Stimulated activated CD8-positive, alpha-beta memory T cell treated with anti-CD3 and anti-CD28 coated beads, Interleukin-2, amount 100 ng/mL, for 1 hour (primary cell): Measurements from ENCODE around the gene ZBTB38.
A peak's percentile ranks its signal among the peaks of the same experiment; 100 is the strongest.

Source experiments
- DNase-seq, 2 donors: peaks; one replicate each; pipeline ENCODE4 v3.0.0-alpha.2; 2020; ENCODE audit warnings: low read depth in 2 of 2

ZBTB38 gene

DNA sequence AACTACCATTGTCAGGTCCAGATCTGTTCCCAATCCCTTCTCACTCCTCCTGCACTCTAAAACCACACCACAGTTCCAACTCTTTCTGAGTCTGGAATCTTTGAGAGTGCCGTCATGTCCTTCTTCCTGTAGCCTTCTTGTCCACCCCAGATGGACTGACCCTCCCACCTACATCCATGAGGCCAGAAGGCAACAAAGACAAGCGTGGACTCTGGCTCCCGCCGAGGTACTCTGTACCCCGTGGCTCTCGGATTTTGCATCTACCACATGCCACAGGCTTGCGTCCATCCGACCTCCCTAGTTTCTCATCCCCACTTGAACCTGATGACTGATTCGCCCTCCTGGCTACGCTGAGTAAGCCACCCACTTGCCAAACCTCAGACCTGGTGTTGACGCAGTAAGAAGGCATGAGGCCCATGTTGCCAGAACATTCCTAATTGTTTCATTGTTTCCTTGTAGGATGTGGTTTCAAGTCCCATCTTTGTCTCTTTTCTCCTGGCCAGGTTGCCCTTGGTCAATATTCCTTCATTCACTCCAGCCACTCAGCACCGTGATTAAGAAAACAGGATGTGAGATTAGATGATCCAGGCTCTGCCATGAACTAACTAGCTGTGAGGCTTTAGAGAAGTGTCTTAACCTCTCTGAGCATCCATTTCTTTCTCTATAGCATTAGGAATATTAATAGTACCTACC lies 1.1 kb upstream of the ZBTB38 start:
- no peak for DNase-seq

DNA sequence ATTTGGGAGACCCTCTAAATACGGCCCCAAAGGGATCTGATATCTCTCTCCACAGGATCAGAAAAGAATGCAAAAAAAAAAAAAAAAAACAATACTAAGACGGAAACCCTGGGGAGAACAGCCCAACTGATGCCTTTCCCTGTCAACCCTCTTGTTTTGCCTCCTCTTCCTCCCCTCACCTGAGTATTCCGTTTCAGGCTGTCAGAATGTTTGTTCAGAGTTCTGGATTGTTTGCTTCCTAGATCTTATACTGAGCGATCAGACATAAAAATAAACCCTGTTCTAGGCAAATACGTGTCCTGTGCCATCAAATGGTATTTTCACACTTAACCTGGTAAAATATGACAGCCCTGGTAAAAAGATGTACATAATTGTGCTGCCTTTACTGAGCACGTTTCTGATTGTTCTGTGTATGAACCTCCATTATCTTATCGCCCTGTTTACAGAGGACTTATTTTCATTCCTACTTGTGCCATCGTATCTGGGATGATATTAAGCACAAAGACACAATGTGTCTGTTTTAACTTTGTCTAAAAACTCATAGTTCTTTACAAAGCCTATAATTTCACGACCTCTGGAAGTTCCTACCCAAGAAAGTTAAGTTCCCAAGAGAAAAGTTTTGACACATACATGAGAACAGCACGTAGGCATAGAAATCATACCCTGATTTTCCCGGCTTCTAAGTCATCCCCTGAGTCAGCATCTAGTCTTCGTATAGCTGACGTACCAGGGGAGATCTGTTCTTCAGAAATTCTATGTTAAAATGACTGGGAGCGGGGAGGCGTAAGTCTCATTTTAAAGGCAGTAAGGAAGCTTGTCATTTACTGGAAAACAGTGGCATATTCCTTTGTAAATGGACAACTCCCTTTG lies 856 bp downstream of the ZBTB38 start:
- DNase-seq = no peak

DNA sequence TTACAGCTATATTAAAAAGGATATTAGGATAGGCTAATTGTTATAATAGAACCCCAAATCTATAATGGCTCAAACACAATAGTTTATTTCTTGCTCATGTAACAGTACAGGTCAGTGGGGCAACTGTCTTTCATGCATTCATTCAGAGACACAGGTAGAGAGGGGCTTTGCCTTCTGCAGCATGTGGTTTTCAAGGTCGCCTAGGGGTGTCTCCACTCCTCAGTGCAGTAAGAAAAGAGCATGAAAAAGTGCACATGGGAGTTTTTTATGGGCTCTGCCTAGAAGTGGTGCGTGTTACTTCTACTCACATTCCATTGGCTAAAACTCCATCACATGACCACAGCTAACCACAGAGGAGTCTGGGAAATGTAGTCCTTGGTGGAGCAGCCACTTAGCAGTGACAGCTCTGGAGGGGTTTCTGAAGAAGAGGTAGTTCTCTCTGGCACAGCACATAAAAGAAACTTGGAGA lies 1.8 kb downstream of the ZBTB38 start:
- DNase-seq = peak in 1 of 2 donors; percentile 7

DNA sequence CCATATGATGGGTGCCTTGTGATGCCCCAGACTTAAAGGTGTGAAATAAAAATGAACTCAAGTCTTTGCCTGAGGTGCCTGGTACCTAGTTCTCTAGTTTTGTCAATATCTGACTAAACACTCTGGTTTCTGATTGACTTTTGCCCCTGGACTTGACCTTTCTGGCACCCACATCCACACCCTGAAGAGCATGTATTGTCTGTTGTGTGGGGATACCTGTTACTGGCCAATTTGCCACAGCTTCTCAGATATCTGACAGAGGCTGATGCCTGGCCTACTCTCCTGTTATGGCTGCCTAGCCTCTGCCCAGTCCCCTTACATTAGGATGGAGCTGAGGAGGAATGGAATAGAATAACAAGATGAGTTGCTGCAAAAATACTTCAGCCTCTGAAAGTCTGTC lies 3.6 kb downstream of the ZBTB38 start:
- DNase-seq = no peak

DNA sequence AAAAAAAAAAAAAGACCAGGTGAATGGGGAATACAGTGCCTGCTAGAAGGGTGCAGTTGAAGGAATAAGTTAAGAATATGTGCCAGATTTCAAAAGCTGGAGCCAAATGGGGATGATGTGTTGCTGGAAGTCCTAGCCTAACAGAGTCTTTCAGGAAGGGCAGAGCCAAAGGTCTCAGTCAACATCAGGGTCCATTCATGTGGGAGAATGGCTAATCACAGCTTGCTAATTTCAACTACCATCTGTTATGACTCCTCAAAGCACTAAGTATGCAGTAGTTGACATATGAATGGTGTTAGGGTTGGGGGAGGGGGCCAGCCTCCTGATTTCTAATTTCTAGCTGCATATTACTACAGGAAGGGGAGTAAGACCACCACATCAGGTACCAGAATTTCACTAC lies 4.4 kb downstream of the ZBTB38 start:
- no peak for DNase-seq

DNA sequence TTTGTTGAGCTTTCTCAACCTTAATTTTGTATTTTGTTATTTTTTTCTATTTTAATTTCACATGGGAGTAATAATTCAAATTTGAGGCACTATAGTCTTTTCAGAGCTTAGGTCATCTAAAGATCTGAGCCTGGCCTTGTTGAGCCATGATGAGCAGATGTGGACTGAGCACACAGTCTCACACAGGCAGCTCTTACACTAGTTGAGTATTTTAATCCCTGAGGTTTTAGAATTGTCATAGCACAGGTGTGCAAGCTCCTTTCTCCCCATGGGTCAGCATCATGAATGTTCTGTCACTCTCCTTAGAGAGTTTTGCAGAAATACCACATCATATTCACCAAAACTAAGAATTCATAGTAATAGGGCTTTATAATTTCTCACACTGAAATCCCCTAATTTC lies 4.9 kb downstream of the ZBTB38 start:
- DNase-seq = no peak

DNA sequence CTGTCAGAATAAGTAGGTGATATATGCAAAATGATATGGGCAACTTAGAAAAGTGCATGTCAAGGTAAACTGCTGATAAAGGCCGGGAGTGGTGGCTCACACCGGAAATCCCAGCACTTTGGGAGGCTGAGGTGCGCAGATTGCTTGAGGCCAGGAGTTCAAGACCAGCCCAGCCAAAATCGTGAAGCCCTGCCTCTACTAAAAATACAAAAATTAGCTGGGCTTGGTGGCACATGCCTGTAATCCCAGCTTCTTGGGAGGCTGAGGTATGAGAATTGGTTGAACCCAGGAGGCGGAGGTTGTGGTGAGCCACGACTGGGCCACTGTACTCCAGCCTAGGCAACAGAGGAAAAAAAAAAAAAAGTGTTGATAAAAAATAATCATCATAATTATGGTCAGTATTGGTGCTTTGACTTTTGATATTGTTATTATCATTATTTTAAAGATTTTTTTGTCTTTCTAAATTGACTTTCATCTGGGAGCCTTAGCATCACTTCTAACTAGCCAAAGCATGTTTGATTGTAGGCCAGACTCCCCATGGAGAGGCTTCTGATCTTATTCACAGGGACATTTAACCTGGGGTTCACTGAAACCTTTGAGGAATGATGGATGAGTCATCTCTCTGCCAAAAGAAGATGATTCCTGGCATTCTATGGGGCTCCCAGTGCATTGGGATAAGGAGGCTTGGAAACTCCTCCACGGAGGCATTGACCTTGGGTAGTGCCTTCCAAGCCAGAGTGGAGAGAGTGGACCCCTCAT lies 5.6 kb downstream of the ZBTB38 start:
- DNase-seq = no peak

DNA sequence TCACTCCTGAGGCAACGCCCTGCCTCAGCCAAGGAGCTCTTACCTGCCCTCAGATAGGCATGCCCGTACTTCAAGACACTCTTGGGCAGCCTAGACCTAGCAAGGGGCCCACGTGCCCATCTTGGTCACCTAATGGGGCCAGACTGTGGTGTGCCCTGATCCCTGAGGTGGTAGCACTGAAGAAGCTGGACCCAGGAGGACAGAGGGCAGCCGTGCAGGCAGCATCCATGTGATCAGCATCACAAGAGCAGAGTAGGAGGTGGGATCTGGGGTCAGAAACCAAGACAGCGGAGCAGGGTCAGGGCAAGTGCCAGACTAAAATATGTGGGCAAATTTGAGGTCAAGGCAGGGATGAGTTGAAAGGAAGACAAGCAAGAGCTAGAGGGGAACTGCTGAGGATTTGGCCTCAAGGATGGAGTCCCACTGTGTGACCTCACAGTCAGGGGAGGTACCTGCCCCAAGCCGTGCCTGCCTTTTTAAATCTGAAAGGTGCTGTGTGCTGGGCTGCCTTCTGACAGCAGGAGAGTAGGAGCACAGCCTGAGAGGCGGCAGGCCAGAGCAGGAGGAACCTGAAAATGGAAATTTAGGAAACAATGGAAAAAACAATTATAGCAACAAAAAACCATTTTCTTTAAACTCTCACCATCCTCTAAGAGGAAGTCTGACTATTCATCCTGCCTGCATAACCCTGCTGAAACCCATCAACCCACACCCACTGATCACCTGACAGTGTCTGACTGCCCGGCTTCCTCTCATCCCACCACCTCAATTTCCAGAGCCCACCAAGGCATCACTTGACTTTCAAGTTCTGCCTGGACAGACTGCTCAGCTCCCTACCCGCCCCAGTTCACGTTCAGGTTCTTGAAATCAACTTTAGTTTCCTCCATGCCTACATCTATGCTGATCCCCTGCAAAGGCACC lies 7.3 kb downstream of the ZBTB38 start:
- DNase-seq = no peak

DNA sequence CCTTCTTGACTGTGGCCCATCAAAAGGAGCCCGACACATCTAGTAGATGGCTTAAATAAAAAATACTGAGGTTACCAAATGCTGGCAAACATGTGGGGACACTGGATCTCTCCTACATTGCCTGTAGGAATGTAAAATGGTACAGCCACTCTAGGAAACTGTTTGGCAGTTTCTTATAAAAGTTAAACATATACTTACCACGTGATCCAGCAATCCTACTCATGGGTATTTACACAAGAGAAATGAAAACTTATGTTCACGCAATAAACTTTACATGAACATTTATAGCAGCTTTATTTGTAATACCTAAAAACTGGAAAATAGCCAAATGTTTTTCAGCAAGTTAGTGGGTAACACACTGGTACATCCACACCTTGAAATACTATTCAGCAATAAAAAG lies 9.1 kb downstream of the ZBTB38 start:
- DNase-seq = no peak

DNA sequence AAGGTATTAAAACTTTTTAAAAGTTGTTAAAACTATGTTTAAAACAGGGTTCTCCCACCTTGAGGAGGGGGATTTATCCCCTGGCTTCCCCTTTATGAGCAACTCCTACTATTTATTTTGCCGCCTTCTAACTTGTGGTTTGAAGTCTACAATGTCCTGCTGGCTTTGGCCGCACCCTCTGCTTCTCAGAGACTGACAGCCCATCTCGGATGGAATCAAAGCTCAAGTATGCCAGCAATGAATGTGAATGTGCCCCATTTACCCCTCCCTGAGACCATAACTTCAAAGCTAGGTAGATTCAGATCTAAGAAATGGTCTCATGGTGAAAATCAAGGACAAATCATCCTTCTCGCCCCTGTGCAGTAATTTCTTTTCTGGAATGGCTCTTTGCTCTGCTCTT lies 10.3 kb downstream of the ZBTB38 start:
- no peak for DNase-seq

DNA sequence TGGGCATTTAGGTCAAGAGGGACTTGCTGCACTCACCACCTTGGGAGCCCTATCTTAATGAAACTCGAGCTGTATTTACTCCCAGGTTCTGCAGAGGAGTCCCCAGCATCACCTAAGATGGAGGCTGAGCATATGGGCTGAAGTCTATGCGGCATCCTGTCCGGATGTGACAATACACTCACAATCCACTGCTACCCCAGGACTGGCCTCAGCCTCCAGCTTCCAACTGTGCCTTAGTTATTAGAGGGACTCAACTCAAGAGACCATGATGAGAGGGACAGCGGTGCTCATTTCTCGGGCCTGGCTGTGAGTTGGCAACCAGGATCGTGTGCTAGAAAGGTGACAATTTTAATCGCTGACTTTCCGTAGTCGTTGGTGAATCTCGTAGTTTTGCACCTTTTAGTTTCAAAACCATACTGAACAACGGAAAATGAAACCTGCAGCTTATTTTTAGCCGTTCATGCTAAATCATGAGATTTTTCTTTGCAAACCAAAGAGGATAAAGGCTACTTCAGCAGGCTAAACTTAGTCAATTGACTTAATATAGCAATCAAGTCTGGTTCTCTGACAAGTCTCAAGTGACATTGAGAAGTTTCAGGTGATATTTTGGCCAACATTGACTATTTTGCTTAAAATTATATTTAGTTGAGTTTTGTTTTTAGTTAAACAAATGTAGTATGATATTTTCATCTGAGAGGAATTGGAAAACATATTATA lies 11.1 kb downstream of the ZBTB38 start:
- DNase-seq = no peak

DNA sequence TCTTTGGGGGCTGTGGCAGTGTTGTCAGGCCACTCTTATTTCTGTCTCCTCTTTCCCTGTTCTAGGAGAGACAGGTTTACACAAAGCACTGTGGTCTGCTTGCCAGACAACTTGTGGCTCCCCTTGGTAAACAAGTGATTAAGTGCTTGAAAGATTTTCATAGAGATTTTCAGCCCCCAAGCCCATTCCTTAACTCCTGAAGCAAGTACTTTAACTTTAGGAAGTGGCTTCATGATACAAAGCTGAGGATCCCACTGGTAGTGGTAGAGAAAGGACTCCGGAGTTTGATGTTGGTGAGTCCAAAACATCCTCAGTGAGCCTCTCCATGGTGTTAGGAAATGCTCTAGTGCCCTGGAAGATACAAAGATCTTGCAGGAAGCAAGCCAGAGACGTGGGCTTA lies 12.0 kb downstream of the ZBTB38 start:
- no peak for DNase-seq

DNA sequence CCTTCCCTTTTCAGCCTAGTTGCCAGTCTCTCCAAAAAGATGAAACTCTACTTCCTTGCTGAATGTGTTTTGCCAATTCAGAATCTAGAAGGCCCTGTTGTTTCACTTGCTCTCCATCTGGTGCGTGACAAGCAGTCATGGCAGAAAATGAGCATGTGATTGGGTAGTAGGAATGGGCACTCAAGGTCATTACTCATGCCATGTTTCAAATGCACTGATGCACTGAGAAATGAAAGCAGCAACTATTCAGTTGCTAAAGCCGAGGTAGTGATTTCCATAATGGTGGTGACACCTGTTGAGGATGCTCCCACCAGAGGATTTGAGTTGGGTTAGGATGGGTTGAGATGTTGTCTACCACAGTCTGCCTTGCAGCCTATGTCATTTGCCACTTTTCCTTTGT lies 12.7 kb downstream of the ZBTB38 start:
- no peak for DNase-seq

DNA sequence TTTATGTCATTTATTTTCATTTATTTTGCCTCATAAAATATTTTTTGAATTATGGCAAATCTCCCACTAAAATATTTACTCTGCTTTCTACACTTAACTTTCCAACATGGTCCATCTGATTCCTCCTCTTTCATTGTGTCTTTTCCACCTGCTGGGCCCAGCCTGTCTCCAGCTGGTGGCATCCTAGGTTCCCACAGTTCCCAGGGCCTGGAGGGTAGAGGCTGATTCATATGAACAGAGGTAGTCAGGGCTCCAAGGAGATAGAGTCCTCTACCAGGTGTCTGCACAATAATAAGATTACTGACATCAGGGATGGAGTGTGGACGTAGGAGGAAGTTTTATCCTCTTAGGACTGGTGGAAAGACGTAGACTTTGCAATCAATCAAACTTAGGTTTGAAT lies 14.3 kb downstream of the ZBTB38 start:
- no peak for DNase-seq

DNA sequence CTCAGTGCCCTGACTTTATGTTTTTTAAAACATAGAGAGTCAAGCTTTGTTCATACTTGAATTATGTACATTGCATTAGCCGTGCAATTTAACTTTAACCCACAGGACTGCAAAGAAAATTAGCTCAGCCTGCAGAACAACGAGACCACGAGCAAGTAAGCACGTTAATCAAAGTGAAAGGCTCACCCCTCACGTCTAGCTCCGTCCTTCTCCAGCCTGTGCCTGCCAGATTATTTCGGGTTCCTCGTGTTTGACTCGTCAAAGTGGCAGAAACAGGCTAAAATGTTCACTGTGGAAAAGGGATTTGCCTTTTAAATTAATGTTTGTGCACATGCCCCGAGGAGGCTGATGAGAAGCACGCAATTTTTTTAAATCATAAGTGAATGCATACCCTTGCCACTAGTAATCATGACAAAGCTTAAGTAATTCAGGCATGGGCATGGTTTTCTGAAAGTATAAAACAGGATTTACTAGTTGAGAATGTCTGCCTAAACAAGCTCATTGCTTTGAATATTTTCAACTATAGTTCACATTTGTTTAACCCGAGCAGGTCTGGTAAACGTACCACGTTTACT lies 15.3 kb downstream of the ZBTB38 start:
- DNase-seq = no peak

DNA sequence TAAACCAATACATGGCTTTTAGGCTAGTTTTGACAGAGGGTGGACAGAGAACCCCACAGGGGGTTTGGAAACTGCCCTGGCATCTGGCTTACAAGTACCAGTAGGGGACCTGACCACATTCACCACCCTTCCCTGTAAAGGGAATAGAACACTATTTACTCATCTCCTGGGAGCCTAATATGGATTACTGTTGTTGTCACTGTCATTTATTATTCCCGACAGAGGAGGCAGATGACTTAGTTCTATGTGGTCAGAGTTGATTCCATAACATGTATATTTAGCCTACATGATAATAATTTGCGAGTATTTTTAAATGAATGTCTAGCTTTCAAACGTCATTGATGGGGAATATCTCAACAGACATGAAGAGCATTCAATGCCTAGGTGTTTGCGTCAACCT lies 15.9 kb downstream of the ZBTB38 start:
- DNase-seq = no peak

DNA sequence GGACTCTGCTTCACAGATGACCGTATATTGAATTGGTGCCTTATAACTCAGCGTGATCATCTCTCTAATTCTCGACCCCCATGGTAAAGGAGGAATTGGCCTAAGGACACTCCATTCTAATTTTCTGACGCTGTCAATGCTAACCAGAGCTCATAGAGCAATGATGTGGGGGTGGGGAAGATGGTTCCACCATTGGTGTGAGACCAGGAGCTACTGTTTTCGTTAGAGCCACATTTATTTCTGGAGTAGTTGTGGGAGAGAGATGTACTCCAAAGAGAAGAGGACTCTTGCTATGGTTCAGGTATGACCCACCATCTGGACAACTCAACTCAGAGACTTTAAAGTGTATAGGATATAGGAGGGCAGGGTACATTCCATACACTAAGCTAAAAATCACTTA lies 16.3 kb downstream of the ZBTB38 start:
- DNase-seq = no peak

DNA sequence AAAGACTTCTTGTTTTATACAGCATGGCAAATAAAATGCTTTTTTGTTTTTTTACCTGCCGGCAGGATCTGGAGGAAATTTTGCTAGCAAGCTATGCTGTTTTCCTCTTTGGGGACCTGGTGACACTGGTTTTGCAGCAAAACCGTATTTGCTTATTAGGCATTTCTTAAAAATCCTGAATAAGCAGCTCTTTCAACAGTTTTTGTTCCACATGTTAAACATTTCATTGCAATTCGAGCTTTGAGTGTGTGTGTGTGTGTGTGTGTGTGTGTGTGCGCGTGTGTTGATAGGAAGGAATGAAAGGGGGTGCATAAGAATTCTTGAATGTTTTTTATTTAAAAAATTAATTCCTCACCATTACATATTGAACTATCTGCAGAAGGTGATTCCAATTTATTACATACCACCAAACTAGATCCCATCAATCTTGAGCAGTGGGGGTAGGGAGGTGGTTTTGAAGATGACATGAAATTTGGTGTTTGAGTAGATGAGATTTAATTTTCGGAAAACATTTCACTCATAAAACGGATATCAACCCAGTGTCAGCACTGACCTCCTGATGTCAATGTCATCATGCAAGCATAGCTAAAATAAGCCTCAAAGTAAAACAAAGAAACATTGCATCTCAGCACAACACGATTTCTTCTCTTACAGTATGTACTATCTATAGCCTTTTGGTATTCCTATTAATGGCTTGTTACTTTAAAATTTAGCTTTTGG lies 17.3 kb downstream of the ZBTB38 start:
- DNase-seq = no peak

DNA sequence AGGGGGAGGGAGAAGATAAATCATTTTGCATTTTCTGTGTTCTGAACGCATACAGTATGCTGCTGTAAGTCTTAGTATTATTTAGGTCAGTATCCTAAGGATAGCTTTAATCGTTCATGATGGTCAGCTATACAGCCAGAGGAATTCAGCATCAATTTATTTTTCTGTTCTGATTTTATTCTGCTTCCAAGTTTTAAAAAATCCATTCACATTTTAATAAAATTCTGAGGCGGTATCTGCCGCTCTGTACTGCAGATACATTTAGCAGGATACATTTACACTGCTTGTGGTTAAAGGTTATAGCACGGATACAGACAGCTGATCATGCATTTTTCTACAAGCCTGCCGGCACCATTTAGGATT lies 17.8 kb downstream of the ZBTB38 start:
- no peak for DNase-seq

DNA sequence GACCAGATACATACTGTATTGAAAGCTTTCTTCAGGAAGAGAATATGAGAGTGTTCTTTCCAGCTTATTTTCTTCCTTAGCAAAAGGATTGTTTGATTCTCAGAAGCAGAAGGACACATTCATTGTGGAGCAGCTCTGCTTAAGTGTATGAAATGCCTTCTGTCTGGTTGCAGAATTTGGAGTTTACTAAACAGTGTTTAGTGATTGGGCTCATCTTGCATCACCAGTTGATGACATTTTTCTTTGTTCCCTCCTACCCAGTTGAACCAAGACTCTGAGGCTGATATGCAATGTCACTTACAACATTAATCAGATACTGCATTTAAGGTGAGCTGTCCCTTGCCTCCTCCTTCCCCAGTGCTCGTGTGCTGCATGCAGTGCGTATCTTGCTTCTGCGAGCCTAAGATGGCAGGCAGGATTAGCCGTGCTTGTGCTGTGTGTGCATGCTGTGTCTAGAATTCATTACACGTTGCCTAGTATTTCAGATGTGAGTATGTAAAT lies 18.4 kb downstream of the ZBTB38 start:
- DNase-seq = no peak
